IMR-90 (cell line): ENCODE measurements around the gene ST6GALNAC4. TPM values are rescaled to one million over a fixed set of nuclear protein-coding genes. Genes with fewer than 3 reads are reported as not detected.

ENCODE experiments used
- ATAC-seq: fragments of 200-7000 bp; cut with Tn5 transposase; 2 replicates; pipeline ENCODE4 v1.9.1; 2020; ENCODE audit warnings: low read depth, mild to moderate bottlenecking, moderate library complexity
- BruUV-seq: library from RNA; stranded (reverse); fragments of 400-500 nt; replicated peaks from 2 replicates; lab custom pipeline; 2021; lab: Mats Ljungman, UMichigan
- CTCF ChIA-PET: fragments of 300-600 bp; formaldehyde crosslinking; extraction: SDS; loops from one replicate; lab custom pipeline; 2021; ENCODE audit warnings: antibody characterized with exemption; lab: Yijun Ruan, JAX
- POLR2A ChIA-PET: fragments of 300-600 bp; sonication (Branson Sonifier 250); formaldehyde crosslinking; loops from one replicate; lab custom pipeline; 2022; ENCODE audit warnings: antibody characterized with exemption; ENCODE audit not compliant: unreplicated experiment; lab: Charles Lee
- DNase-seq: peaks from one replicate; pipeline ENCODE4 v3.0.0; 2013
- H2AFZ ChIP-seq: replicated peaks from 2 replicates; pipeline ENCODE3; 2013; ENCODE audit warnings: low read length, mild to moderate bottlenecking; ENCODE audit not compliant: poor library complexity
- H2AK5ac ChIP-seq: 2 replicates; pipeline ENCODE4 v1.6.1; 2013; ENCODE audit warnings: low read depth, low read length, inconsistent platforms
- H2AK9ac ChIP-seq: replicated peaks from 2 replicates; pipeline ENCODE3; 2013; ENCODE audit warnings: mild to moderate bottlenecking, low read depth, low read length, moderate library complexity; ENCODE audit not compliant: poor library complexity
- H2BK120ac ChIP-seq: 2 replicates; pipeline ENCODE4 v1.6.1; 2013; ENCODE audit warnings: low read depth, low read length, inconsistent platforms
- H2BK15ac ChIP-seq: 3 replicates; pipeline ENCODE4 v1.6.1; 2013; ENCODE audit warnings: low read depth, low read length, inconsistent platforms
- H2BK20ac ChIP-seq: 2 replicates; pipeline ENCODE4 v1.6.1; 2013; ENCODE audit warnings: low read depth, mild to moderate bottlenecking, inconsistent platforms, low read length, moderate library complexity
- H2BK5ac ChIP-seq: 2 replicates; pipeline ENCODE4 v1.6.1; 2013; ENCODE audit warnings: mild to moderate bottlenecking, low read depth, low read length, inconsistent platforms; ENCODE audit not compliant: poor library complexity, severe bottlenecking
- H3K14ac ChIP-seq: replicated peaks from 2 replicates; pipeline ENCODE4 v1.6.1; 2013; ENCODE audit warnings: low read depth, low read length, inconsistent platforms
- H3K18ac ChIP-seq: 2 replicates; pipeline ENCODE4 v1.6.1; 2013; ENCODE audit warnings: low read depth, low read length, control low read depth
- H3K23ac ChIP-seq: 2 replicates; pipeline ENCODE4 v1.6.1; 2013; ENCODE audit warnings: low read depth, low read length, inconsistent platforms
- H3K27ac ChIP-seq: 2 replicates; pipeline ENCODE4 v1.5.1; 2013; ENCODE audit warnings: mild to moderate bottlenecking, control low read depth, low read length; ENCODE audit not compliant: insufficient read depth
- H3K27me3 ChIP-seq: 2 replicates; pipeline ENCODE4 v1.6.1; 2013; ENCODE audit warnings: low read length; ENCODE audit not compliant: control insufficient read depth, insufficient read depth
- H3K36me3 ChIP-seq: 2 replicates; pipeline ENCODE4 v1.6.1; 2013; ENCODE audit warnings: low read length, mixed read lengths; ENCODE audit not compliant: control insufficient read depth, insufficient read depth
- H3K4ac ChIP-seq: 2 replicates; pipeline ENCODE4 v1.6.1; 2013; ENCODE audit warnings: low read depth, low read length, inconsistent platforms
- H3K4me1 ChIP-seq: 2 replicates; pipeline ENCODE4 v1.6.1; 2013; ENCODE audit warnings: low read length, mixed read lengths; ENCODE audit not compliant: control insufficient read depth, insufficient read depth
- H3K4me2 ChIP-seq: 2 replicates; pipeline ENCODE4 v1.6.1; 2013; ENCODE audit warnings: low read depth, mild to moderate bottlenecking, control low read depth, low read length, moderate library complexity
- H3K4me3 ChIP-seq: 2 replicates; pipeline ENCODE4 v1.5.1; 2013; ENCODE audit warnings: low read depth, mild to moderate bottlenecking, control low read depth, low read length, moderate library complexity; ENCODE audit not compliant: insufficient read depth
- H3K56ac ChIP-seq: 2 replicates; pipeline ENCODE4 v1.6.1; 2013; ENCODE audit warnings: low read length, inconsistent platforms; ENCODE audit not compliant: insufficient read depth; ENCODE audit errors: extremely low read depth
- H3K79me1 ChIP-seq, 2 experiments: 2 replicates each; pipeline ENCODE4 v1.6.1; 2013; ENCODE audit warnings: low read length in 2 of 2, inconsistent platforms in 1 of 2, low read depth in 1 of 2
- H3K9ac ChIP-seq: 2 replicates; pipeline ENCODE4 v1.6.1; 2013; ENCODE audit warnings: low read depth, low read length, control low read depth
- H3K9me1 ChIP-seq: 2 replicates; pipeline ENCODE4 v1.6.1; 2013; ENCODE audit warnings: low read length, inconsistent platforms; ENCODE audit not compliant: insufficient read depth
- H3K9me3 ChIP-seq: 2 replicates; pipeline ENCODE4 v1.6.1; 2013; ENCODE audit warnings: low read length; ENCODE audit not compliant: control insufficient read depth, insufficient read depth
- H4K20me1 ChIP-seq: 2 replicates; pipeline ENCODE4 v1.6.1; 2013; ENCODE audit warnings: low read length, inconsistent platforms; ENCODE audit not compliant: insufficient read depth
- H4K5ac ChIP-seq: 2 replicates; pipeline ENCODE4 v1.6.1; 2013; ENCODE audit warnings: mild to moderate bottlenecking, low read depth, low read length, control low read depth
- H4K8ac ChIP-seq, 2 experiments: 2 replicates each; pipeline ENCODE4 v1.6.1; 2013; ENCODE audit warnings: low read depth in 2 of 2, low read length in 2 of 2, control low read depth in 1 of 2, inconsistent platforms in 1 of 2
- H4K91ac ChIP-seq: 2 replicates; pipeline ENCODE4 v1.6.1; 2013; ENCODE audit warnings: low read depth, low read length, inconsistent platforms; ENCODE audit not compliant: insufficient read depth
- BHLHE40 ChIP-seq: fragments of 150-350 bp; IDR thresholded peaks from 2 replicates; pipeline ENCODE4 v1.6.1; 2016; ENCODE audit warnings: mild to moderate bottlenecking, low read depth, low read length
- MAZ ChIP-seq: IDR thresholded peaks from 2 replicates; pipeline ENCODE4 v1.6.1; 2012; ENCODE audit warnings: low read depth, mild to moderate bottlenecking, low read length, improper control_type of control experiment, moderate library complexity, borderline replicate concordance
- WGBS, 2 experiments: methylation state at CpG; one replicate each; pipeline versions ENCODE4 v1.1.5 to v1.1.7; 2013; ENCODE audit warnings: missing lambda C conversion rate in 2 of 2; ENCODE audit not compliant: insufficient read length in 1 of 2; ENCODE audit errors: extremely low coverage in 2 of 2; 5-methylcytosine and 5-hydroxymethylcytosine counted together
- dilution Hi-C: fragments of 300-500 bp; cut with HindIII; formaldehyde crosslinking; loops from one replicate; pipeline ENCODE4 v1.14.3; 2018; ENCODE audit warnings: low sequenced_read_pairs; ENCODE audit not compliant: unreplicated experiment
- in situ Hi-C: fragments of 300-500 bp; cut with MboI; formaldehyde crosslinking; loops from 3 replicates; pipeline ENCODE4 v1.14.3; 2019; ENCODE audit warnings: low sequenced_read_pairs, inconsistent platforms, mixed read lengths
- intact Hi-C: fragments of 100-400 bp; cut with micrococcal nuclease; formaldehyde crosslinking; loops from 2 replicates; pipeline ENCODE4 v1.10.0; 2022
- polyA plus RNA-seq, 3 experiments: library from polyadenylated mRNA; depleted of rRNA; stranded (reverse); fragments of >200 nt; gene quantifications; 2 replicates each; pipeline ENCODE4 v1.2.3, GENCODE V29; 2012; ENCODE audit warnings: low replicate concordance in 1 of 3
- total RNA-seq: library from RNA; depleted of rRNA; stranded (reverse); fragments of >200 nt; gene quantifications from 2 replicates; pipeline ENCODE4 v1.2.3, GENCODE V29; 2012

Gene ST6GALNAC4
- total and polyA plus RNA-seq, 2 of the 4 experiments (the other 2 are of a cell fraction), result 12.5 to 32.9 TPM

GRCh38 chr9:127926906-127927200 lies 10.0 kb upstream of the ST6GALNAC4 start:
- Histone ChIP-seq H3K4me2 (no peak overlapping the region; the same call in 1 of the 2 replicates), H3K4me3 (no peak overlapping the region), H3K56ac (no peak overlapping the region; the same call in 1 of the 2 replicates), H2AK5ac (peak overlapping the region; percentile 74), H3K14ac (no peak overlapping the region), H3K9me1 (peaks cover 17% of the 10 kb centered on the region), H2BK15ac (no peak overlapping the region), H3K27me3 (no peaks in the 10 kb centered on the region), H4K5ac (no peak overlapping the region), H2BK20ac (peak overlapping the region; percentile 56; the same call in 1 of the 2 replicates), H3K27ac (no peak overlapping the region), H3K79me1 (0 out of 4 replicates have a peak, but pooled peaks cover 0 to 12% of the 10 kb centered on the region in 2 experiments), H2BK120ac (peak overlapping the region; percentile 28; the same call in 1 of the 2 replicates), H3K23ac (peak overlapping the region; percentile 50; the same call in 1 of the 2 replicates), H3K4ac (peak overlapping the region; percentile 44), H4K91ac (no peak overlapping the region), H2AK9ac (peak overlapping the region; percentile 17), H4K20me1 (peaks cover 14% of the 10 kb centered on the region), H2BK5ac (no peak overlapping the region), H4K8ac (peak overlapping the region in 1 of 2 experiments; percentile 40; a peak in 1 of 4 replicates), H3K4me1 (peaks cover 13% of the 10 kb centered on the region), H3K9me3 (no peaks in the 10 kb centered on the region), H3K36me3 (no peaks in the 10 kb centered on the region), H2AFZ (peak overlapping the region; percentile 87), H3K9ac (no peak overlapping the region), H3K18ac (no peak overlapping the region)
- intact Hi-C loops, result loop anchor here (10.0 kb wide), 2 partner anchors 422 to 722 kb away; no protein-coding TSS in a partner anchor
- DNase-seq (no peak), ATAC-seq (no peak)
- BruUV-seq, result no TSS peak
- dilution Hi-C loops, result no loop called here
- ChIA-PET CTCF (interaction anchor here (1.3 to 1.4 kb wide), 2 partner anchors 37 to 191 kb away, joined by 3 read pairs; no protein-coding TSS in a partner anchor), POLR2A (no interaction called here)
- WGBS, 2 experiments, result 25% methylated on average over 7 of the region's 19 CpGs; no CpG with 5 or more reads in 1 of the 2 experiments
- in situ Hi-C loops, result no loop called here
- TF ChIP-seq MAZ (0 out of 2 replicates have a peak, but pooled peaks have one; percentile 0), BHLHE40 (no peak)
